CD4-positive, alpha-beta memory T cell (primary cell): ENCODE measurements around the gene GPATCH8. TPM values are rescaled to one million over a fixed set of nuclear protein-coding genes. Genes with fewer than 3 reads are reported as not detected.

Source experiments
- CTCF ChIA-PET: fragments of 350-600 bp; sonication (Branson Sonifier 250); formaldehyde crosslinking; loops from one replicate; lab custom pipeline; 2021; ENCODE audit warnings: inconsistent platforms; ENCODE audit not compliant: partially characterized antibody; lab: Charles Lee
- POLR2A ChIA-PET: fragments of 350-600 bp; sonication (Branson Sonifier 250); formaldehyde crosslinking; loops from one replicate; lab custom pipeline; 2021; ENCODE audit not compliant: partially characterized antibody; lab: Charles Lee
- DNase-seq, 5 donors: peaks; one replicate each; pipeline versions ENCODE4 v3.0.0 to v3.0.0-alpha.2; 2020 to 2022; ENCODE audit warnings: mixed read lengths in 1 of 5
- H3K27ac ChIP-seq: one replicate; pipeline ENCODE4 v1.7.0; 2013; ENCODE audit warnings: low read depth, low read length
- H3K27me3 ChIP-seq: 2 replicates; pipeline ENCODE4 v1.7.0; 2013; ENCODE audit warnings: mild to moderate bottlenecking, low read length, moderate library complexity; ENCODE audit not compliant: insufficient read depth
- H3K36me3 ChIP-seq: 2 replicates; pipeline ENCODE4 v1.7.0; 2013; ENCODE audit warnings: mild to moderate bottlenecking, low read length, moderate library complexity; ENCODE audit not compliant: insufficient read depth
- H3K4me1 ChIP-seq: 2 replicates; pipeline ENCODE4 v1.7.0; 2013; ENCODE audit warnings: mild to moderate bottlenecking, low read length, moderate library complexity; ENCODE audit not compliant: insufficient read depth
- H3K4me3 ChIP-seq, 2 donors: one replicate each; pipeline ENCODE4 v1.7.0; 2013; ENCODE audit warnings: low read length in 2 of 2, mild to moderate bottlenecking in 1 of 2
- H3K9me3 ChIP-seq, 2 donors: one replicate each; pipeline ENCODE4 v1.7.0; 2013; ENCODE audit warnings: low read length in 2 of 2, control low read depth in 1 of 2; ENCODE audit not compliant: control insufficient read depth in 1 of 2
- H3K27ac Mint-ChIP-seq, 7 donors: one replicate each; pipeline ENCODE4 v1.8.0; 2020 to 2021; ENCODE audit warnings: mixed read lengths in 7 of 7, mild to moderate bottlenecking in 6 of 7, inconsistent platforms in 3 of 7, moderate library complexity in 3 of 7
- H3K27me3 Mint-ChIP-seq, 2 donors: one replicate each; pipeline ENCODE4 v1.8.0; 2020 to 2021; ENCODE audit warnings: mixed read lengths in 2 of 2
- H3K36me3 Mint-ChIP-seq, 2 donors: one replicate each; pipeline ENCODE4 v1.8.0; 2020 to 2021; ENCODE audit warnings: mixed read lengths in 2 of 2, inconsistent platforms in 1 of 2, mild to moderate bottlenecking in 1 of 2
- H3K4me1 Mint-ChIP-seq, 4 donors: one replicate each; pipeline ENCODE4 v1.8.0; 2020 to 2021; ENCODE audit warnings: mixed read lengths in 4 of 4, mild to moderate bottlenecking in 1 of 4
- H3K4me3 Mint-ChIP-seq, 8 donors: one replicate each; pipeline ENCODE4 v1.8.0; 2020 to 2021; ENCODE audit warnings: mixed read lengths in 8 of 8, mild to moderate bottlenecking in 7 of 8, moderate library complexity in 6 of 8, inconsistent platforms in 3 of 8
- H3K9me3 Mint-ChIP-seq, 8 donors: one replicate each; pipeline ENCODE4 v1.8.0; 2020 to 2021; ENCODE audit warnings: mixed read lengths in 8 of 8, mild to moderate bottlenecking in 5 of 8, inconsistent platforms in 3 of 8, moderate library complexity in 1 of 8
- intact Hi-C: fragments of 100-400 bp; cut with micrococcal nuclease; formaldehyde crosslinking; loops from one replicate; pipeline ENCODE4 v1.15.1; 2023
- polyA plus RNA-seq, 2 donors: library from polyadenylated mRNA; unstranded; fragments of 300-500 nt; fragmentation: Illumina TruSeq; gene quantifications; one replicate each; pipeline ENCODE4 v1.2.3, GENCODE V29; 2021
- total RNA-seq, 2 experiments: library from RNA; stranded (reverse); gene quantifications; one replicate each; pipeline ENCODE4 v1.2.3, GENCODE V29; 2021

Gene GPATCH8
- total and polyA plus RNA-seq, 4 experiments from 2014 or later: 12.9 to 75.8 (median 70.2) TPM

- Histone ChIP-seq H3K9me3 (no peaks in the 10 kb centered on the region), H3K27ac (no peak overlapping the region), H3K27me3 (no peaks in the 10 kb centered on the region), H3K4me1 (no peaks in the 10 kb centered on the region), H3K36me3 (no peaks in the 10 kb centered on the region), H3K4me3 (no peak overlapping the region)
- peak overlapping the region; percentile 35 to 79 (median 60) for H3K4me3 Mint-ChIP-seq
- peaks cover 0 to 3% of the 10 kb centered on the region in 2 donors for H3K36me3 Mint-ChIP-seq
- no peaks in the 10 kb centered on the region for H3K9me3 Mint-ChIP-seq
- no peaks in the 10 kb centered on the region for H3K27me3 Mint-ChIP-seq
- H3K27ac Mint-ChIP-seq: peak overlapping the region in 2 of 7 donors; percentile 19 to 63
- intact Hi-C loops: no loop called here
- ChIA-PET POLR2A (interaction anchor here (1.2 to 2.4 kb wide), 7 partner anchors 8 to 288 kb away, joined by 3 to 12 read pairs (median 10); partner anchors contain the start of genes ATXN7L3, FAM171A2, GRN and LSM12), CTCF (interaction anchor here (0.5 to 4.9 kb wide), 10 partner anchors 8 to 708 kb away, joined by 3 to 26 read pairs (median 4); partner anchors contain the start of genes FAM171A2 and GRN)
- peak in 4 of 5 donors; percentile 46 to 52 (median 48) for DNase-seq
- H3K4me1 Mint-ChIP-seq: peaks cover 6 to 10% (median 8%) of the 10 kb centered on the region in 4 donors
Measured at GRCh38 chr17:44354582-44355561, 148.3 kb downstream of the GPATCH8 start.

- H3K27ac ChIP-seq: no peak overlapping the region
- H3K9me3 ChIP-seq: no peaks in the 10 kb centered on the region
- Mint-ChIP-seq H3K36me3 (peaks cover 3 to 4% of the 10 kb centered on the region in 2 donors), H3K9me3 (no peaks in the 10 kb centered on the region), H3K4me3 (peak overlapping the region; percentile 39 to 74 (median 60)), H3K27ac (no peak overlapping the region), H3K27me3 (no peaks in the 10 kb centered on the region), H3K4me1 (peaks cover 2 to 10% (median 4%) of the 10 kb centered on the region in 4 donors)
- no peaks in the 10 kb centered on the region for H3K4me1 ChIP-seq
- ChIA-PET POLR2A (interaction anchor here (0.6 to 2.4 kb wide), 12 partner anchors 9 to 338 kb away, joined by 3 to 12 read pairs (median 7); partner anchors contain the start of genes ATXN7L3, FAM171A2, GRN and LSM12), CTCF (interaction anchor here (0.7 to 4.9 kb wide), 10 partner anchors 8 to 411 kb away, joined by 3 to 26 read pairs (median 4); partner anchors contain the start of genes FAM171A2 and GRN)
- H3K4me3 ChIP-seq: no peak overlapping the region
- DNase-seq: peak in 4 of 5 donors; percentile 17 to 52 (median 25)
- H3K27me3 ChIP-seq: no peaks in the 10 kb centered on the region
- H3K36me3 ChIP-seq: no peaks in the 10 kb centered on the region
- intact Hi-C loops: no loop called here
Measured at GRCh38 chr17:44353672-44354331, 149.4 kb downstream of the GPATCH8 start.

GRCh38 chr17:44352828-44353671 is 150.2 kb downstream of the GPATCH8 start:
- Mint-ChIP-seq H3K4me1 (peaks cover 3 to 10% (median 6%) of the 10 kb centered on the region in 4 donors), H3K27ac (no peak overlapping the region), H3K4me3 (peak overlapping the region; percentile 66 to 81 (median 72)), H3K36me3 (peaks cover 3 to 4% of the 10 kb centered on the region in 2 donors), H3K27me3 (no peaks in the 10 kb centered on the region), H3K9me3 (no peaks in the 10 kb centered on the region)
- no peak for DNase-seq
- intact Hi-C loops: no loop called here
- no peaks in the 10 kb centered on the region for H3K27me3 ChIP-seq
- CTCF ChIA-PET: interaction anchor here (1.0 to 4.9 kb wide), 5 partner anchors 9 to 410 kb away, joined by 3 to 26 read pairs (median 4); partner anchors contain the start of gene FAM171A2
- H3K9me3 ChIP-seq: no peaks in the 10 kb centered on the region
- H3K27ac ChIP-seq: no peak overlapping the region
- POLR2A ChIA-PET: interaction anchor here (0.6 to 2.4 kb wide), 10 partner anchors 8 to 337 kb away, joined by 3 to 12 read pairs (median 6); partner anchors contain the start of genes GRN, SLC25A39, TMUB2 and UBTF
- no peaks in the 10 kb centered on the region for H3K36me3 ChIP-seq
- no peak overlapping the region for H3K4me3 ChIP-seq
- no peaks in the 10 kb centered on the region for H3K4me1 ChIP-seq

- no peaks in the 10 kb centered on the region for H3K36me3 ChIP-seq
Measured at GRCh38 chr17:44351961-44352827, 151.0 kb downstream of the GPATCH8 start.

GRCh38 chr17:44351464-44351863 is 151.7 kb downstream of the GPATCH8 start:
- H3K27me3 ChIP-seq: no peaks in the 10 kb centered on the region
- Mint-ChIP-seq H3K27me3 (no peaks in the 10 kb centered on the region), H3K9me3 (no peaks in the 10 kb centered on the region), H3K27ac (no peak overlapping the region), H3K4me3 (no peak overlapping the region), H3K4me1 (peaks cover 3 to 12% (median 7%) of the 10 kb centered on the region in 4 donors), H3K36me3 (peaks cover 3 to 4% of the 10 kb centered on the region in 2 donors)
- no peak overlapping the region for H3K4me3 ChIP-seq
- peaks cover under 1% of the 10 kb centered on the region for H3K4me1 ChIP-seq
- intact Hi-C loops: no loop called here
- H3K9me3 ChIP-seq: no peaks in the 10 kb centered on the region
- POLR2A ChIA-PET: interaction anchor here (1.1 to 1.6 kb wide), 3 partner anchors 25 to 165 kb away, joined by 4 to 6 read pairs (median 5); partner anchors contain the start of gene TMUB2
- no peaks in the 10 kb centered on the region for H3K36me3 ChIP-seq
- H3K27ac ChIP-seq: no peak overlapping the region
- no peak for DNase-seq
- CTCF ChIA-PET: interaction anchor here (1.1 to 4.9 kb wide), 9 partner anchors 7 to 149 kb away, joined by 3 to 26 read pairs (median 5); partner anchors contain the start of gene FAM171A2

More at GRCh38 chr17:44351961-44352827, 151.0 kb downstream of the GPATCH8 start:
- Histone ChIP-seq H3K9me3 (no peaks in the 10 kb centered on the region), H3K4me3 (no peak overlapping the region), H3K4me1 (no peaks in the 10 kb centered on the region), H3K27me3 (no peaks in the 10 kb centered on the region), H3K27ac (no peak overlapping the region)
- H3K4me1 Mint-ChIP-seq: peaks cover 3 to 10% (median 6%) of the 10 kb centered on the region in 4 donors
- peaks cover 3 to 4% of the 10 kb centered on the region in 2 donors for H3K36me3 Mint-ChIP-seq
- H3K27ac Mint-ChIP-seq: no peak overlapping the region
- DNase-seq: no peak
- intact Hi-C loops: no loop called here
- no peaks in the 10 kb centered on the region for H3K27me3 Mint-ChIP-seq
- POLR2A ChIA-PET: interaction anchor here (1.1 to 2.4 kb wide), 3 partner anchors 28 to 166 kb away, joined by 4 to 10 read pairs (median 5); partner anchors contain the start of genes SLC25A39 and TMUB2
- CTCF ChIA-PET: interaction anchor here (1.1 to 4.9 kb wide), 7 partner anchors 7 to 149 kb away, joined by 3 to 26 read pairs (median 8); partner anchors contain the start of gene FAM171A2
- peak overlapping the region in 3 of 8 donors; percentile 71 to 76 (median 74) for H3K4me3 Mint-ChIP-seq
- H3K9me3 Mint-ChIP-seq: no peaks in the 10 kb centered on the region
